Measurements from ENCODE around the gene CTDNEP1.

Gene CTDNEP1

DNA sequence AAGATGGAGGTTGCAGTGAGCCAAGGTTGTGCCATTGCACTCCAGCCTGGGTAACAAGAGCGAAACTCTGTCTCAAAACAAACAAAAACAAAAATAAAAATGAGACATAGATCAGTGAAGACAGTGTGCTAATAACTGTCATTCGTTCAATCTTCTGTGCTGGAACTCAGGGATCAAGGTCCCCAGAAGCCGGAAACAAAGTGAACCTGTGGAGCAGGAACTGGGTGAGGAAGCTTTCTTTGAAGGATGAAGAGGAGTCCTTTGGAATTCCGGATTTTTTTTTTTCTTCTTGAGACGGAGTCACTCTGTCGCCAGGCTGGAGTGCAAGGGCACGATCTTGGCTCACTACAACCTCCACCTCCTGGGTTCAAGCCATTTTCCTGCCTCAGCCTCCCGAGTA, 27.9 kb upstream of the CTDNEP1 start:
- no peak for DNase-seq

DNA sequence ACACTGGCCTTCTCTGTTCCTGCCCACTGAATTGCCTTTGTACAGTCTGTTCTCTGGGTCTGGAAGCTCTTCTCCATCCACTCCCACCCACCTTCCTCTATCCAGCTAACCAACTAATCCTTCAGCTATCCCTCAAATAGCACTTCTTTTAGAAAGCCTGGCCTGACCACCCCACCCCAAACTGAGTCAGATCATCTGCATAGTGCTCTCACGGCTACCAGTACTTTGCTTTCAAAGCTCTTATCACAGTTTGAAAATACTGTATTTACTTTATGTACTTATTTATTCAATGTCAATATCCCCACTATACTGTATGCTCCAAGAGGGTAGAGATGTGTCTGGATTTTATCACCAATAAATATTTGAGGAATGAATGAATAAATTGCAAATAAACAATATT, 15.2 kb upstream of the CTDNEP1 start:
- DNase-seq = no peak

DNA sequence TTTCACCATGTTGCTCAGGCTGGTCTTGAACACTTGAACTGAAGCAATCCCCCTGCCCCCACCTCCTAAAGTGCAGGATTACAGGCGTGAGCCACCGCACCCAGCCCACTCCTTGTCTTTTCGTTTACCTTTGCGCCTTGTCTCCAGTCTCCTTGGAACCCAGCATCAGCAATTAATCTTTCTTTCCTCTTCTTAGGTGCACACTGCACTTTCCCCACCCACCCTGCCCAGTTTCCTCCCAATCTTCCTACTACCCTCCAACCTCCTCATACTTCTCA, 12.2 kb upstream of the CTDNEP1 start:
- DNase-seq = no peak

DNA sequence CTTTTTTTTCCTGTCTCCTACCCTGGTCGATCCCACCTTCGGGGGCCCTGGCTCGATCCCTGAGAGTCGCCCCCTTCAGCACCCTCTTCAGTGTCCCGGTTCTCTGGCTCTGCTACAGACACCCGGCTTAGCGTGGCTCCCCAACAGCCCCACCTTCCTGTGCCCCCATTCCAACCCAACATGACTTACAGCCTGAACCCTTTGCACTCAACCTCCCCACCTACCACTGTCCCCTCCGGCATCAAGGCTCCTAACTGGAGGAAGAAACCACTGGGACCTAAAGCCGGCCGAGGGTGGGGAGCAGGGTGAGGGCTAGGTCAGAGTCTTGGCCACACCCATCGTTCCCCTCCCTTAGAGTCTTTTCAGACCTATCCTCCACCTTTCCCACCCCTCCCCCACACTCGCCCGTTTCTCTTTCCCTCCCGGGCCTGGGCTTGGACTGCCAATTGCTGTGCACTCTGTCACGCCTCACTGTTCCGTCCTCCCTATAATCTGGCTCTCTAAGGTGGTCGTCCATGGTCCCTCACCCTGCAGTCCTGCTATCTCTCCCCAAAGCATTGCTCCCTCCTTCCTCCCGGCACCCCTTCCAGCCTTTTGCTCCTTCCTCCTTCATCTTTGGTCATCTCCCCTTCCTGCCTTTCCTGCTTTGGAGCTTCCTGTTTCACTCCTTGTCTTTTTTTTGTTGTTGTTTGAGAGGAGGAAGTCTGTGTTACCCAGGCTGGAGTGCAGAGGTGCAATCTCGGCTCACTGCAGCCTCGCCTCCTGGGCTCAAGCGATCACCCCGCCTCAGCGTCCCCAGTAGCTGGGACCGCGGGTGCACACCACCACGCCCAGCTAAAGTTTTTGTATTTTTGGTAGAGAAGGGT, 11.6 kb upstream of the CTDNEP1 start:
- peak; percentile 37 for DNase-seq

DNA sequence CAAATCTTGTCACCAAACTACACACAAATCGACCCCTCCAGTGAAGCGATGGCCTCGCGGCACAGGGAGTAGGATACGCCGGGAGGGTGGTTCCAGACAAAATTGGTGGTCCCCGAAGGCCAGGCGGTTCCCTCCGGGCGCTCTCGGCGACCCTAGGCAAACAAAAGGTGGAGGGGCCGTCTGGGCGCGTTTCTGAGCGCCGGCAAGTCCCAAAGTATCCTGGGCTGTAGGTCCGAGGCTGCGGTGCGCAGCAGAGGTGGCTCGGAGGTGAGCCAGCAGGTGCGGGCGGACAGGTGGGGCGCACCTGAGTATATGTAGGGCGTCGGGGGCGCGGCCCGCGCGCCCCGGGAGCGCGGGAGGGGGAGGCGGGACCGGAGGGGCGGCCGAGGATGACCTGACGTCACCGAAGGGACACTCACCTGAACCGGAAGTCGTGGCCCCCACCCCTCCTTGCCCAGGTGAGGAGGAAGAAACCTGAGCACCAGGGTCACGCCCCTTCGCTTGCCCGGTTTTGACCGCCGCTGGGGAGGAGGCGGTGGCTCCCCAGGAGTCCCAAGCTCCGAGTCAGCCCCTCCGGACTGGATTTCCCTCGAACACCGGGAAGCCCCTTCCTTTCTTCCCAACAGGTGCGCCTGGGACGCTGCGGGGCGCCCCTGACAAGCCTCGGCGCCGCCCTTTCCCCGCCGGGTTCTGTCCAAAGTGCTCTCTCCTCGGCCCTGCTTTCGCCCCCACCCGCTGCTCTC, 10.8 kb upstream of the CTDNEP1 start, which contains the start of gene CLDN7:
CLDN7 (minus strand) TSS at position 287 of the 743 bp plus-strand sequence. CDS start 435 bp downstream, outside the sequence.
- DNase-seq = no peak

DNA sequence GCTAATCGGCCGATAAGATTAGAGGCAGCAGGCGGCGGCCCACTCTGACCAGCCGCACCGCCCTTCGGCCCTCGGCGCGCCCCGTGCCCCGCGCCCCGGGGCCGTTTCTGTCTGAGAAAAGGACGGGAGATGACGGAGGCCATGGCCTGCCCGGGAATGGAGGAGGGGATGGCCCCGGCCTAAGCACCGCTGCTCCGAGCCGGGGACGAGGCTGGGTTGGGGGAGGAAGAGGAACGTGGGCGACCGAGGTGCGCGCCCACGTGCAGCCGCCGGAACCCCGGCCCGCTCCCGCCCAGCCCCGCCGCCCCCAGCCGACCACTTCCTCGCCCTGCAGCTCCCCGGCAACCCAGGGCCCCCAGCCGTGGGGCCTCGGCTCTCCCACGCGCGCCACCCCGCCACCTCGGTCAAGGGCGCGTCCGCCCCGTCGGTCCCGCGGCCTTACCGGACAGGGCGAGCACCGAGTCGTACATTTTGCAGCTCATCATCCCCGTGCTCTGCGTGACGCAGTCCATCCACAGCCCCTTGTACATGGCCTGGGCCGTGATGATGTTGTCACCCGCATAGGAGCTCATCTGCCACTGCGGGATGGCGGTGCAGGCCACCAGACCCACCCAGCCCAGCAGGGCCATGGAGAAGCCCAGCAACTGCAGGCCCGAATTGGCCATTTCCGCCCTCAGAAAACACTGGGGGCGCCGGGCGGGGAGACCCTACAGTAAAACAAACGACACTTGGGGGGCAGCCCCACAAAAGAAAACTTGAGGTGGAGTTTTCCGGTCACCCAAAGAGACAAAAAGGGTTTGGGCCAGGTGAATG, 10.1 kb upstream of the CTDNEP1 start:
- peak; percentile 38 for DNase-seq

DNA sequence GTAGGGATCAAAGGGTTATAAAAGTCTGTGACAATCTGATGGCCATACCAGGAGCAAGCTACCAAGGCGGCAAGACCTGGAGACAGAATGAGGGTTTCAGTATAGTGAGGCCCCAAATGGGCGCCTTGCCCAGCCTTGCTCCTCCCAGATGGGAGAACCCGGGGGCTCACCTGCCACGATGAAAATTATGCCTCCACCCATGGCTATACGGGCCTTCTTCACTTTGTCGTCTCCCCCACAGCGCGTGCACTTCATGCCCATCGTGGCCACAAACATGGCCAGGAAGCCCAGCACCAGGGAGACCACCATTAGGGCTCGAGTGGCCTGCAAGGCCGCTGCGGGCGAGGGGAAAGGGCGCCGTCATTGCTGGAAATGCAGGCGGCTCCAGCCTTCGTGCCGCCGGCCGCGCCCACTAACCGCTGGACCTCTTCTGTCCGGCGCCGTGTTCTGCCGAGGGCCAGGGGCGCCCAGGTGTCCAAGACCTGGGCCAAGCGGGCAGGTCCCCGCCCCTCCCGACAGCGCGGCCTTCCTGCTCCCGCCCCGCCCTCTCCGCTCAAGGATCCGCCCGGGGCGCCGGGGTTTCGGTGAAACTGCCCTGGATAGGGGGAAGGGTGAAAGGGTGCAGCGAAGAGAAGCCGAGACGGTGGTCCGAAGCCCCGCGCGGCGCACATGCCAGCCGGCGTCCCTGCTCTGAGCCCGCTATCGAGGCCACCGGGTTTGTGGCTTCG, 9.3 kb upstream of the CTDNEP1 start:
- peak; percentile 61 for DNase-seq

DNA sequence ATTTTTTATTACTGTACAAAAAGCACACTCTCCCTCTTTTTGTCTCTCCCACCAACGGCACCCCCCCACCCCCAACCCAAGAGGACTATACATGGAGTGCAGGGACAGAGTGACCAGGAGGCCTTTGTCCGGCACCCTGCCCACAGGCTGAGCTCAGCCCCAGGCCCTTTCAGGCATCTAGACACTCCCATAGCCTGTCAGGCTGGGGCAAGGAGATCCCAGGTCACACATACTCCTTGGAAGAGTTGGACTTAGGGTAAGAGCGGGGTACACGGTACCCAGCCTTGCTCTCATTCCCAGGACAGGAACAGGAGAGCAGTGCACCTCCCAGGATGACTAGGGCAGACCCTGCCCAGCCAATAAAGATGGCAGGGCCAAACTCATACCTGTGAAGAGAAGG, 8.6 kb upstream of the CTDNEP1 start:
- no peak for DNase-seq

DNA sequence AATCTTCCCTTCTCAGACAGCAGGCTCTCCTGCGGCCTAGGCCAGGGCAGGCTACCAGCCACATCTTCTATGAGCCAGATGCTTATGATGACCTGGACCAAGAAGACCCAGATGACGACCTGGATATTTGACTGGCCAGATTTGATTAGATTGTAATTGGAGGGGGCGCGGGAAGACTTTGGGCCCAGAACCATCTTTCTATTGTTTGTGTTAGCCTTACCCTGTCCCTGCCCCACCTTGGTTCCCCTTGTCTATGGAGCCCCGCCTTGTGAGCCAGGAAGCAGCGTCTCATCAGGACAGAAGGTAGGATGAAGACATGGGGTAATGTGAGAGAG, 8.0 kb upstream of the CTDNEP1 start:
- no peak for DNase-seq

DNA sequence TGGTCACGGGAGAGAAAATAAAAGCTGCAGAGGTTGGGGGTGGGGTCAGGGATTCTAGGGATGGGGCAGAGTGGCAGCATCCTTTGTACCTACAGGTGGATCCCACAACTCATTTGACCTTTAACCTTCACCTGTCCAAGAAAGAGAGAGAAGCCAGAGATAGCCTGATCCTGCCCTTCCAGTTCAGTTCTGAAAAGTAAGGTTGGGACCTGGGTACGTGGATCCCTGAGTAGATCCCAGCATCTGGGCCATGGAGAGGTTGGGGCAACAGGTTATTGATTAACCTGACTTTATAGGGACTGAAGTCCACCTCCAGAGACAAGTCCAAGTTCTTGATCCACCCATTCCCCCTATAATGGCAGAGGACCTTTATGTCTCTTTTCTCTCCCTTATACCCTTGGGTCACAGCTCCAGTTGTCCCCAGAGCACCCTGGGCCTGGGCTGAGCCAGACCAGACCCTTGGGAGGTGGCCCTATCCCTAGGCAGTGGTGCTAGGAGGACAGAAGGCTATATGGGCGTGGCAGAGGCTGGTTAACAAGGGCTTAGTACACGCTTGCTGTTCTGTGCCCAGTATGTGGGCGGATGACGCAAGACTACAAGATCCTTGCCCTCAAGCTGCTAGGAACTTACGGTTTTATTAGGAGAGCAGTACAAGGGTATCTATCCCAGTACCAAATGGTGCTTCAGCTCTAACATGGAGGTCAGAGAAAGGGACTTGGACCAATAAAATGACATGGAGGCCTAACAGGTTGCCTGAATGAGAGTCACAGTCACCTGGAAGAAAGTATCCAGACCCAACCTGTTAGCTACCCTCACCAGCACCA, 7.4 kb upstream of the CTDNEP1 start:
- DNase-seq = no peak

DNA sequence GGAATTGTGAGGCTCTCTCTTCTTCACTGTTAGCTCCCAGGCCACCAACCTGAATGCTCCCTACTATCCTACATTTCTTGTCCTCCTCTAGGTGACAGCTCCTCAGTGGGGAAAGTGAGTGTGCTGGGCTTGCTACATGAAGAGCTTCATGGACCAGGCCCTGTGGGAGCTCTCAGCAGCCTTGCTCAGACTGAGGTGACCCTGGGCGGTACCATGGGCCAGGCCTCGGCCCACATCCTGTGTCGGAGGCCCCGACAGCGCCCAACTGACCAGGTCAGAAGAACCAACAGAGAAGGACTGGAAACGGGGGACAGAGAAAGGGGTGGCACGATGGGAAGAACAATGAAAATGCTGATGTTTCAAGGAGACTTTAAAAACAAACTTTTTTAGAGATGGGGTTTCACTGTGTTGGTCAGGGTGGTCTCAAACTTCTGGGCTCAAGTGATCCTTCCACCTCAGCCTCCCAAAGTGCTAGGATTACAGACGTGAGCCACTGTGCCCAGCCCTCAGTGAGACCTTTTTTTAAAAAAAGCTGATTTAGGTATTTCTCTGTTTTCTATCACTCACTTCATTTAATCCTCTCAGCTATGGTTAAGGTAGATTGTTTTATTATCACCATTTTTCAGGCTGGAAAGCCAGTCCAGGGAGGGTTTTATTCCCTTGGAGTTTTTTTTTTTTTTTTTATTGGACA, 5.4 kb upstream of the CTDNEP1 start:
- DNase-seq = no peak

DNA sequence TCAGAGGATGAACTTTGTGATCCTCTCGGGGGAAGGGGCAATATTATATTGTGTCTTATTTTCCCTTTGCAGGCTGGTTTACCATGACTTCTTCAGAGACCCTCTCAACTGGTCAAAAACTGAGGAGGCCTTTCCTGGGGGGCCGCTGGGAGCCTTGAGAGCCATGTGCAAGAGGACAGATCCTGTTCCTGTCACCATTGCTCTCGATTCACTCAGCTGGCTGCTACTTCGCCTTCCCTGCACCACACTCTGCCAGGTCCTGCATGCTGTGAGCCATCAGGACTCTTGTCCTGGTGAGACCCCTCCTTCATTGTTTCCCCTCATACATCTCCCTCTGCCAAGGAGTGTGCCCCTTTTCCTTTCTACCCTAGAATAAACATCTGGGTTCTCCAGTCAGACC, 3.0 kb upstream of the CTDNEP1 start:
- DNase-seq = no peak

DNA sequence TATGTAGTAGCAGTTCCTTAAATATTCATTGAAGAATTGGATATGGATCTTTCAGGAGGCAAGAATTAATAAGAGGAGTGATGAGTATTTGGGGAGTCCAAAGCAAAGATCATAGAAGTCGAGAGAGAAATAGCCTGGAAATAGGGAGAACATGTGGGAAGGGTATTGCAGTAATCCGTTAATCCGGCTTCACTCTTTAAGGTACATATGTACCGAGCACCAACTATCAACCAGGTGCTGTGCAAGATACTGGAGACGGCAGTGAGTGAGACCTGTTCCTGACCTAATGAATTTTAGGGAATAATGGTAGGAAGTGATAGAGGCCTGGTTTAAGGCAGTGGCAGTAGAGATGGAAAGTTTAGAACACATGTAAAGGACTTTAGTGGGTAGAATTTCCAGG, 1.5 kb upstream of the CTDNEP1 start:
- no peak for DNase-seq

DNA sequence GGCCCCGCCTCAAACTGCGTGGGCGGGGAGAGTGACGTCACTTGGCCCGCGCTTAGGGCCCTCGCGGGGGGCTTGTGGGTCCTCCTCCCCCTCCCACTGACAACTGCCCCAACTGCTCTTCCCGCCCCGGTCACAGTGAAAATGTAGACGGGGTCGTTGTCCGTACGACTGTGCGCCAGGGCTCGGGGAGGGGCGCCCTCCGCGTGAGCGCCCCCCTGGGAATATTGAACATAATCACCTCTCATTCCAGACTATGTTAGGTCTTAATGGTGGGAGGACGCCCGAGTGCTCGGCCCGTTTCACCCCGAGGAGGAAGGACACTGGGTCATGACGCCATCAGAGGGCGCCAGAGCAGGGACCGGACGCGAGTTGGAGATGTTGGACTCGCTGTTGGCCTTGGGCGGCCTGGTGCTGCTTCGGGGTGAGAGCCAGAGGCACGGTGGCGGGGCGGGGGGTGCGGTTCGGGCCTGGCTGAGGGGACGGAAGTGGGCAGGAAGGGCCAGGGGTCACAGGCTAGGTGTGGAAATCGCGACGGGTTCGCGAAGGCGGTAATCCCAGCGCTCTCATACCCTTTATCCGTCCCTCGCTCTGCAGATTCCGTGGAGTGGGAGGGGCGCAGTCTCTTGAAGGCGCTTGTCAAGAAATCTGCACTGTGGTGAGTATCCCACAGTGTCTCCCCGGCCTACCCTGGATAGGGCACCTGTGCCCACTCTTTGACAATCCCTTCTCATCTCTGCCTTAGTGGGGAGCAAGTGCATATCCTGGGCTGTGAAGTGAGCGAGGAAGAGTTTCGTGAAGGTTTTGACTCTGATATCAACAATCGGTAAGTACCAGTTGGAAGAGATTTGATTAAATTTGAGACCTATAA, 876 bp upstream of the CTDNEP1 start, which contains the start of gene ELP5:
ELP5 (plus strand) TSS at position 40 of the 868 bp plus-strand sequence; CDS start at position 376, 336 bp downstream.
- DNase-seq = peak; percentile 95

DNA sequence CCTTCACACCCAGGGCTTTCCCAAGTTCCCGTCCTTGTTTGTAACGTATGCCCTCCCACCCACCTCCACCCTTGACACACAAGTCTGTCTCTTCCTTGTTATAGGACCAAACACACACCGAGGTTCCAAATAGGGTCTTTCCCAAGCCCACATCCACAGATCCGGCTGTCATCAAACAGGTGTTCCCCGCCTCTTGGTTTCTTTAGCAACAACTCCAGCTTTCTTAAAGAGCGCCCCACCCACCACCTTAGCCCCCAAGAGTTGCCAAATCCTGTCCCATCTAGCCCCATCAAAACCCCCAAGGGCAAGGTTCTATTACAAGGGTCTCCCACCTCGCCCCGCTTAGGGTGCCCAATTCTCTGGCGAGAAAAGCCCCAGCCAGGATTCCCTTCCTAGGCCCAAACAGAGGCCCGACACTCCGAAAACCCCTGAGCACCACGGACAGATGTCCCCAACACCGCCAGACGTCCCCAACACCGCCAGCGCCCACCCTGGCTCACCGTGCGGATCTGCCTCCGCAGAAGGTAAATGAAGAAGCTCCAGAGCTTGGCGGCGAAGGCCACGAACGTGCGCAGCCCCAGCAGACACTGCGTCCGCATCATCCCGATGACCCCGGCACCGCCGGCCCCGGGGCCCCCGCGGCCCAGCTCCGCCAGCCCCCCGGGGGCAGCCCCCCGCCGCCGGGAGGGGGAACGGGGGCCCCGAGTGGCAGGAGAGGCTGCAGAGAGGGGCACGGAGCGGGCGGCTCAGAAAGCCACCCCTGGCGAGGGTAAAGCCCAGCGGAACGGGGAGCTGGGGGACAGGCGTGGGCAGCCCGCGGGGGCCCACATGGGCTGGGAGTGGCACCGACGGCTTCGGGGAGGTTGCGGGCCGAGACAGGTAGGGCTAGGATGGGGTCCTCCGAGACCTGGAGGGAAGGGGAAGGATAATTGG, 573 bp downstream of the CTDNEP1 start:
- DNase-seq = no peak

DNA sequence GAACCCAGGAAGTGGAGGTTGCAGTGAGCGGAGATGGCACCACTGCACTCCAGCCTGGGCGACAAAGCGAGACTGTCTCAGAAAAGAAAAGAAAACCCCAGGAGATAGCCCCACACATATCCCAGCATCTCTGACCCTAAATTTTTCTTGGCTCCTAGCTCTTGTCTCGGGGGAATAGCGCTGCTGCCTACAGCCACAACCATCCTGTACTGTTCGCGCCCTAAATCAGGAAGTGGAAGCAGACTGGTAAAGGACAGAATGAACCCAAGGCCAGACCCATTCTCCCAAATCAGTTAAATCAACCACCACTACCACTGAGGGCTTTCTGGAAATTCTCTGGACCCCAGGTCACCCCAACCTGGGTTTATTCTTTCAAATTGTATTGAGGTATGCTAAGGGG, 1.7 kb downstream of the CTDNEP1 start:
- no peak for DNase-seq

DNA sequence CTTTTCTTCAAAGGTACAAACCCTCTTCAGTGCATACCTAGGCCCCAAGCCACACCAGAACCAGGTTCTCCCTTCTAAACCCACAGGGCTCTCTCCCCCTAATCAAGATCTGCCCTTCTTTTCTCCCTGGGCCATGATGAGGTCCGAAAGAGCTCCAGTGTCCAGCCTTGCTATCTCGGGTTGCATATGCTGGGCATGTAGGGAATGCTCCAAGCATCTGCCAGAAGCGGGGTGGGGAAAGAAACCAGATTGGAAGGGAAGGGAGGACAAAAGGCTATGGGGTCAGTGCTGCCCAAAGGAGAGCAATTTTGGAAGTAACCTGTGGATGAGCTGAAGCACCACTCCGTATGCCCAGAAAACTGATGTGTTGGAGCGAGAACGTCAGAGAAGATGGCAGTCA, 2.3 kb downstream of the CTDNEP1 start:
- no peak for DNase-seq

DNA sequence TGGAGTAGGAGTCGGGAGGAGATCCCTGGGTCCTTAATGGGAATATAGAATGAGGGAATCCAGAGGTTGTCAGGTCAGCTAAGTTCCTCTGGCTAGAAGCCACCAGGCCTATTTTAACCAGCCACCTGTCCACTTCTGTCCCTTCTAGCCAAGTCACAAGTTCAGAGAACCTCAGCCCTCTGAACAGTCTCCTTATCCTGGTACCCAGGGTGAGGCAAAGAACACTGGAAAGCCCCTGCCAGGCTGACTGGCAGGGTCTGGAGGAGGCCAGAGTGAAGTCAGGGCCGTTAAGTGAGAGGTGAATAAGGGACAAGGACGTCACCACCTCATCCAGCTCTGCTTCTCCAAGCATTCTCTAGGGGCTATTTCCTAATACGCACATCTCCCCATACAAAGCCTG, 2.7 kb downstream of the CTDNEP1 start:
- DNase-seq = no peak

DNA sequence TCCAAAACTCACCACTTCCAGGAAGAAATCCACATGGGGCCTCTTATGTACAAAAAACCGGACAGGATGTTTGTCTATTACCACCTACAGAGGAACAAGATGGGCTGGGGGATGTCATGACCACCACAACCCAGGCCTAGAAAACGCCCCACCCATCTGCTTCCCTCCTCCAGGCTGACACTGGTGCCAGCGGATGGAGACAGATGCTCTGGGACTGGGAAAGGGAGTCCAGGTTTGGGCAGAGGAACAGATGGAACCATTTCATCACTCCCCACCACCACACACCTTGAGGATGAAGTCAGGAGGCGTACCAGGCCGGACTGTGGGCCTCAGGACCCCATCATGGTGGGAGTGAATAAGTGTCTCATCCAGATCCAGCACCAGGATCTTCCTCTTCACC, 4.8 kb downstream of the CTDNEP1 start:
- DNase-seq = no peak

All from stimulated activated CD4-positive, alpha-beta T cell treated with anti-CD3 and anti-CD28 coated beads, Interleukin-15, amount 100 ng/mL, for 24 hours (primary cell).